Osteoblast (primary cell): ENCODE measurements around the gene OVCA2. TPM values are rescaled to one million over a fixed set of nuclear protein-coding genes. Genes with fewer than 3 reads are reported as not detected.

Experiments
- DNase-seq: peaks from one replicate; pipeline ENCODE4 v3.0.0; 2011; ENCODE audit warnings: low spot score, mixed read lengths; ENCODE audit not compliant: insufficient read length; ENCODE audit errors: missing footprints
- H2AFZ ChIP-seq: 2 replicates; pipeline ENCODE4 v1.6.0; 2011; ENCODE audit warnings: mild to moderate bottlenecking, low read length
- H3K27ac ChIP-seq: 2 replicates; pipeline ENCODE4 v1.5.1; 2011; ENCODE audit warnings: mild to moderate bottlenecking, low read depth, low read length, moderate library complexity
- H3K27me3 ChIP-seq: 2 replicates; pipeline ENCODE4 v1.6.0; 2012; ENCODE audit warnings: mild to moderate bottlenecking, control low read depth, inconsistent platforms, low read length, moderate library complexity; ENCODE audit not compliant: insufficient read depth
- H3K36me3 ChIP-seq: 2 replicates; pipeline ENCODE4 v1.5.1; 2011; ENCODE audit warnings: mild to moderate bottlenecking, low read length, control low read depth, moderate library complexity; ENCODE audit not compliant: insufficient read depth
- H3K4me1 ChIP-seq: 2 replicates; pipeline ENCODE4 v1.5.1; 2011; ENCODE audit warnings: mild to moderate bottlenecking, low read length, control low read depth, moderate library complexity; ENCODE audit not compliant: insufficient read depth
- H3K4me2 ChIP-seq: 2 replicates; pipeline ENCODE4 v1.6.0; 2011; ENCODE audit warnings: mild to moderate bottlenecking, low read length; ENCODE audit not compliant: insufficient read depth
- H3K4me3 ChIP-seq: fragments of 200-600 bp; sonication (generic); 3 replicates; pipeline ENCODE4 v1.5.1; 2012; ENCODE audit warnings: mild to moderate bottlenecking, low read length, inconsistent platforms; ENCODE audit not compliant: insufficient read depth
- H3K79me2 ChIP-seq: 2 replicates; pipeline ENCODE4 v1.6.0; 2012; ENCODE audit warnings: mild to moderate bottlenecking, low read length, control low read depth, inconsistent platforms; ENCODE audit not compliant: insufficient read depth
- H3K9me3 ChIP-seq: 2 replicates; pipeline ENCODE4 v1.5.1; 2011; ENCODE audit warnings: low read depth, low read length, control low read depth
- H4K20me1 ChIP-seq: 2 replicates; pipeline ENCODE4 v1.6.0; 2012; ENCODE audit warnings: mild to moderate bottlenecking, low read length, control low read depth; ENCODE audit not compliant: insufficient read depth
- CTCF ChIP-seq: IDR thresholded peaks from 2 replicates; pipeline ENCODE4 v1.5.1; 2011; ENCODE audit warnings: mild to moderate bottlenecking, low read depth, low read length, moderate library complexity; ENCODE audit errors: extremely low read depth
- total RNA-seq: library from RNA; depleted of rRNA; stranded (reverse); fragments of >200 nt; gene quantifications from 2 replicates; pipeline ENCODE4 v1.2.3, GENCODE V29; 2012

Gene OVCA2
- total RNA-seq, 1 donor = 59.0 TPM

DNA sequence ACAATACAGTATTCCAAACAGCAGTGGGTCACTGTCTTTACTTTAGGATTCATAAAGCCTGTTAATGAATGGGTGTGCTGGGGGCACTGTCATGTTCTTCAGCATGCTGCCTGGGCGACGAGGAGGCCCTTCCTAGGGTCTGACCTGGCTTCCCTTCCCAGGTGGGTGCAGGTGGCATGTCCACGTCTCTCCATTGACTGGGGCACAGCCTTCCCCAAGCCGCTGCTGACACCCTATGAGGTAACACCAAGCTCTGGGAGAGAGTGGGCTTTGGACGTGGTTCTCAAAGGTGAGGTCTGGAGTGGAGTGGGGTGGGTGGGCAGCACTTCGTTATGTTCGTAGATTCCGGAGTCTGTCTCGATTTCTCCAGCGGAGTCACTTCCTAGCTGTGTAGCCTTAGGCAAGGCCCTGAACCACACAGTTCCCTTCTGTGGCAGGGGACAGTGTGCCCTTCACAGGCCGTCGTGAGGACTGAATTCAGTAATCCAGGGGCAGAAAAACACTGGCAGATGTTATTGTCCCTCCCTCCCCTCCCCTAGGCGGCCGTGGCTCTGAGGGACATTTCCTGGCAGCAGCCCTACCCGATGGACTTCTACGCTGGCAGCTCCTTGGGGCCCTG is 771 bp upstream of the OVCA2 start:
- Histone ChIP-seq H3K4me1 (peaks cover 34% of the 10 kb centered on the region), H4K20me1 (no peaks in the 10 kb centered on the region), H3K36me3 (peaks cover 51% of the 10 kb centered on the region), H3K4me2 (peak overlapping the region; percentile 82), H3K9me3 (no peaks in the 10 kb centered on the region), H3K79me2 (peaks cover 21% of the 10 kb centered on the region), H3K27me3 (no peaks in the 10 kb centered on the region), H3K27ac (peak overlapping the region; percentile 80), H2AFZ (peak overlapping the region; percentile 66), H3K4me3 (peak overlapping the region; percentile 73)
- no peak for DNase-seq
- no peak for TF ChIP-seq CTCF

DNA sequence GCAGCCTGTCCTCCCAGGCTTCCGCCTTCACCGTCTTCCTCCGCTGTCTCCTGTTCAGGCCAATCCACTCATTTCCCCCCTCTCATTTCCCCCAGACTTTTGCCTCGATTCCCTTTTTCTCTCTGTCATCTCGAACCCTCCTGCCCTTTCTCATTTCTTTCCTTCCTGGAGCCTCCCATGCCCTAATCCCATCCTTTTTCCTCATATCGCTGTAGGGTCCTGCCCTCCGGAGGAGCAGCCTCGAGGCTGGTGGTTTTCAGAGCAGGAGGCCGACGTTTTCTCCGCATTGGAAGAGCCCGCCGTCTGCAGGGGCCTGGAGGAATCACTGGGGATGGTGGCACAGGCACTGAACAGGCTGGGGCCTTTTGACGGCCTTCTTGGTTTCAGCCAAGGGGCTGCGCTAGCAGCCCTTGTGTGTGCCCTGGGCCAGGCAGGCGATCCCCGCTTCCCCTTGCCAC is 597 bp downstream of the OVCA2 start:
- Histone ChIP-seq H3K36me3 (peaks cover 41% of the 10 kb centered on the region), H3K4me1 (peaks cover 34% of the 10 kb centered on the region), H3K27ac (peak overlapping the region; percentile 80), H3K27me3 (no peaks in the 10 kb centered on the region), H3K79me2 (peaks cover 21% of the 10 kb centered on the region), H3K4me2 (peak overlapping the region; percentile 82), H3K4me3 (peak overlapping the region; percentile 73), H4K20me1 (no peaks in the 10 kb centered on the region), H3K9me3 (no peaks in the 10 kb centered on the region), H2AFZ (peak overlapping the region; percentile 58)
- peak; percentile 91 for DNase-seq
- TF ChIP-seq CTCF = no peak

GRCh38 chr17:2042933-2043332 is 1.1 kb downstream of the OVCA2 start:
- peaks cover 40% of the 10 kb centered on the region for H3K36me3 ChIP-seq
- DNase-seq = no peak
- H3K27ac ChIP-seq = peak overlapping the region; percentile 80
- H3K4me1 ChIP-seq = peaks cover 34% of the 10 kb centered on the region
- peaks cover 21% of the 10 kb centered on the region for H3K79me2 ChIP-seq
- no peak for TF ChIP-seq CTCF
- H3K4me3 ChIP-seq = peak overlapping the region; percentile 73
- no peaks in the 10 kb centered on the region for H3K27me3 ChIP-seq
- no peak overlapping the region for H2AFZ ChIP-seq
- no peaks in the 10 kb centered on the region for H4K20me1 ChIP-seq
- H3K4me2 ChIP-seq = peak overlapping the region; percentile 82
- H3K9me3 ChIP-seq = no peaks in the 10 kb centered on the region

DNA sequence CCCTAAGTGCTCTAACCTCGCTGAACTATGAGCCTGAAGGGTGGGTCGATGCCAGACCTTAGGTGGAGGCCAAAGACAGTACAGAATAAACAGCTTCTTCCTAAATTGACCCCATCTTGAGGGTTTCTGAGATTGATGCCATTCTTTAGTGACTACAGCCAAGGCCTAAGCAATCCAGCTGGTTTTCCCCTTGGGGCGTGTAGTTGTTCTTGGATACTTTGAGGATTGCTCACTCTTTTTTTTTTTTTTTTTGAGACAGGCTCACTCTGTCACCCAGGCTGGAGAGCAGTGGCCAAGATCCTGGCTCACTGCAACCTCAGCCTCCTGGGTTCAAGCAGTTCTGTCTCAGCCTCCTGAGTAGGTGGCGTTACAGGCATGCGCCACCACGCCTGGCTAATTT is 2.0 kb downstream of the OVCA2 start:
- H3K27me3 ChIP-seq = no peaks in the 10 kb centered on the region
- H3K4me3 ChIP-seq = no peak overlapping the region

More for the DNA sequence above, 2.0 kb downstream of the OVCA2 start:
- H3K4me2 ChIP-seq = peak overlapping the region; percentile 82
- peaks cover 21% of the 10 kb centered on the region for H3K79me2 ChIP-seq
- peak overlapping the region; percentile 80 for H3K27ac ChIP-seq
- TF ChIP-seq CTCF = no peak
- H3K36me3 ChIP-seq = peaks cover 32% of the 10 kb centered on the region
- no peaks in the 10 kb centered on the region for H4K20me1 ChIP-seq
- DNase-seq = peak; percentile 95
- no peaks in the 10 kb centered on the region for H3K9me3 ChIP-seq
- peaks cover 38% of the 10 kb centered on the region for H3K4me1 ChIP-seq
- no peak overlapping the region for H2AFZ ChIP-seq
